HG03378 (cell line): Measurements from ENCODE around the gene NRXN3.

Experiments
- ATAC-seq: cut with Tn5 transposase; IDR thresholded peaks from one replicate; pipeline ENCODE4 v1.9.1; 2021; ENCODE audit warnings: mild to moderate bottlenecking, moderate library complexity; ENCODE audit not compliant: unreplicated experiment

NRXN3 gene

DNA sequence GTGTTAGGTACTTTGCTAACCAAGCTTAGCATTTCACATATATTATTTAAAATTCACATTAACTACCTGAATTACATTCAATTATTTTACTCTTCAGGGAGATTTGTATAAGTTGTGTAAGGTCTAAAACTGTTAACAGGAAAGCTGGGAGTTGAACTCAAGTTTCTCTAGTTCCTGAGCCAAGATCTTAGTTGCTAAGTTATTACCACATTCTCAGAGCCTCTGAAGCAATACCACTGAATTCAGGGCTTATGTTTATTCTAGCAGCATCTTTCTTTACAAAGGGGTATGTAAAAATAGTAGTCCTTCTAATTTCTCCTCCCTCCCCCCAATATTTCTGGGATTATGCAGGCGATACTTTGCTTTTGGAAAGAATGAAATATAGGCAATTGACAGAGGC is 1254.3 kb downstream of the NRXN3 start:
- no peak for ATAC-seq

DNA sequence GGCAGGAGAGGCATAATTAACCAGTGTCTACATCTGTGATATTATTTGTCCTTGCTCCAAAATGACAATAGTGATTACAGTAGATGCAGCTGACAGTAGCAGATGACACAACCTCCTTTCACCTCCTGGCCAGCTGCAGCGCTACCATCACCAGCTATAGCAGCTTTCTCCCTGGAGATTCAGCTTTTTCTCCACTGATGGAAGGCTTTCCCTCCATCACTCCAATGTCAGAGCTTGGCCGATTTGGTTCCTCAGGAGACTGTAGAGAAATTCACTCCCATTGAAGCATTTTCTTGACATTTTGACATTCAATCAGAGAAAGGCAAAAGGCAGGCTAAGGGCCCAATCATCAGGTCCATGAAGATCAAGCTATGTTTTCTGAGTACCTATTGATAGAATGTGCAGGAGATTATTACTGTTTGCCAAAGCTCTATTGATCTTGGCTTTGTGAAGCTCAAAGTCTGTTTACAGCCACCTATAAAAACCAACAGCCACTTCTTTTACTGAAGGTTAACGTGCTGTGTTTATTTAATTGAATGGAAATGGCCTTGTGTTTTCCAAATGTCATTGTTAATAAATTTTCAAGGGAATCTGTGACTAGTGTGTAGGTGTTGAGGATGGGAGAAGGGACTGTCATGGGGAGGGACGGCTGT is 1256.1 kb downstream of the NRXN3 start:
- no peak for ATAC-seq

DNA sequence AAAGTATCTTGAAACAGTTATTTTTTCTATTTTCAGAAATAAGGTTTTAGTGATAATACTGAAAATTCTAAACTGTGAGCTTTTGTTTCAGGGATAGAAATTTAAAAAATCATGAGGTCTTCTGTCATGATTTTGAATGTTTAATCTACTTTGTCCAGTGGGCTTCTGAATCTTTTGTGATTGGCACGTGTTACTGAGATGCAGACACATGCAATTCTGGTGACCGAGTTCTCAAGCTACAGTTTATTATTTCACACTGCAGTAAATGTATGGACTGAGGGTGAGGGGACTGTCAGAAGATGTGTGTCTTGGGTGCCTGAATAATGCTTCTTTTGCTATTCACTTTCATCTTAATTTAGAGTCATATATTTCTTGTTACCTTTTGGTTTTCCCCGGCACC is 1262.5 kb downstream of the NRXN3 start:
- no peak for ATAC-seq

DNA sequence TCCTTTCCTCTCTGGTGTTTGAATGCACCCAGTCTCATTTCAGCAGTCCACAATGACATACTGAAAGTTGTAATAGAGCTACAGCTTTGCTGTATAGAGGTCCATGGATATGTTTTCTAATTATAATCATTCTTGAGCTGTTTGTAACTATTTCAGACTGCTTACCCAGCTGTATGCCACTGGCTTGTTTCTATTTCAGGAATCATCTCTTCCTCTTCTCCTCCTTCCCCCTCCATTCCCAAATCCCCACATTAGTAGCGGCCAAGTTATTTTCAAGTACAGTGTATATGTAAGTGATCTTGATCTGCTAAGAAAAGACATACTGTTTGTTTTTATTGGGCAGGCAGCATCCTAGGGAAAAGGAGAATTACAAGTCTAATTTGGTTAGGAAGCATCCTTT is 1266.2 kb downstream of the NRXN3 start:
- ATAC-seq = no peak

DNA sequence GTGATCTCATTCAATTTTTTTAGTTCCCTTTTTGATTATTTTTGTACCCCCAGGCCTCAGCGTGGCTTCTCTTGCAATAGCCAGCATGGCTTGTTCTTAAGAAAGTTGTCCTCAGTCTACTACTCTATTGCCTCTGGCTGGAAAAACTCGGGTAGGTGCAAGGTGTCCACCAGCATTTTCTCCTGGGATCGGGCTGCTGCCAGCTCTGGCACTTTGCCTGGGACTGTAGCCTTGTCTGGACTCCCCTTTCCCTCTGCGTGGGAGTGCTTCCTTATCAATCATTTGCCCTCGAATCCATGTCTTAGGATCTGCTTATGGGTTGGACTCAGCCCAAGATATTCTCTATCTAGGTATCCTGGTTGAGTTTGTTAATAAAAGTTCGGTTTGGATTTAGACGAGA is 1267.8 kb downstream of the NRXN3 start:
- ATAC-seq = no peak

DNA sequence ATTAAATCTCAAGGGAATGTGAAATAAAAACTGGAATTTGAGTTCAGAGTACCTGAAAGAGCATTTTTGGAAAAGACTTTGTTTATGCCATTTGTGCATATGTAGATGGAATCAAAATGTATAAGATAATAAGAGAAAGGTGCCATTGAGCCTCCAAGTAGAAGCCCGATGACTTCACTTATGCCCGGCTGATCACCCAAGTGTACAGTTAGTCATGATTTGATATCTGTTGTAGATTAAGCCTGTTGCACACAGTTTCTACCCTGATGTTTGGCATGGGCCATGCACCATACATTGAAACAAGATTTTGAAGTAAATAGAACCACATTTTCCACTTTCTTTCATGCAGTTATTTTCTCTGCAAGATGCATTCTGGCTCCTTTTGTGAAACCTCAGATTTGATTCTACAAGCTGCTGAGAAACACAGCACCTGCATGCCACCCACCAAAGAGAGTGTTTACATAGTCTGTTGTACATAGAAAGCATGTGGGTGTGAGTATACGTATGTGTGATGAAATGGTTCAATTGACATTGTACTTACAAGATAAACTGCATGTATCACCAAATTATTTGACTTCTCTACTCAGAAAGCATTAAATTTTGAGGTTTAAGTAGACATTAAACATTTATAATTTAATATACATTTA is 1268.6 kb downstream of the NRXN3 start:
- ATAC-seq = no peak

DNA sequence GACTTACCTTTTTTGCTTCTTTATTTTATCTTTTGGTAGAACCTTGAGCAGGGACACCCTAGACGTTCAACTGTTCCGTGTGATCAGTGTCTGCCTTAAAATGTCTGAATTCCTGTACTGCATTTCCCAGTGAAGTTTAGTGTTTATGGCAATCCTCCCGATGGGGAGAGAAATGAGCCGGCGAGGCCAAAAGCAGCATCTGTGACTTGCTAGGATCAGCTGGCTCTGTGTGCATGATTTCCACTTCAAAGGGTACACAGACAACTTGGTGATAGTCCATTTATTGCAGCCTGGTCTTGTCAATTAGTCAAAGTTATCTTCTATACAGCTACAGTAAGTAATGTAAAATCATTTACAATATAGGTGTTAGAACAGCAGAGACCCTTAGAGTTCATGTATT is 1272.6 kb downstream of the NRXN3 start:
- no peak for ATAC-seq

DNA sequence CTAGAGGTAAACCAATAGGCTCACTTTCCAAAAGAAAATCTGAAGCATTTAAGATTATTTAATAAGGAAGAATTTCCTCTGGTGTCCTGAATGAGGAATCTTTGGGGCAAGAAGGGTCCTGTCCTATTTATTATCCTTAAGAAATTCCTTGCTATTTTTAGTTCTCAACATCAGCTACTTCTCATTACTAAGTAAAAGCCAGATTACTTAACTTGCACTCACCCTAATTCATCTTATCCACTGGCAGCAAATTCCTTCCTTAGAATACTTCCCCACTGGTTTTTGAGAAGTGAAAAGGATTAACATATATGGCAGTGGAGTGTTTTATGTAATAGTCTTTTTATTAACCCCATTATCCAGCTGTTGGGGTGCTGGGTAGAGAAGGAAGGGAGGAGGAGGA is 1273.4 kb downstream of the NRXN3 start:
- no peak for ATAC-seq

DNA sequence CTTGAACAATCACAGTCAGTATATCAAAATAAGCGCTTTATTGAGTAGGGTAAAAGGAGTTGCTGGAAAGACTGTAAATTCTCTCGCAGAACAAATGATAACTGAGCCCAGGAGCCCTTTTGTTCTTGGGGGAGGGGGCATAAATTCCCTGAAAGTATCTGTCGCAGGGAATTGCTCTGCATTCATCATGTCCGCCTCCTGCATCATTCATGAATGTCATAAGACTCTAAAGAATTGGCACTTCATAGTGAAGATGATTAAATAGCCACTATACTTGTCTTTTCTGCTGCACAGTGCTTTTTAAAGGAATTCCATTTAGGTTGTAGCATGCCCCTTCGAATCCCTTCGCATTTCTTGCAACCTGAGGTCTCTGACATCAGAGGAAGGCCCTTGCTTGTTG is 1278.8 kb downstream of the NRXN3 start:
- ATAC-seq = no peak

DNA sequence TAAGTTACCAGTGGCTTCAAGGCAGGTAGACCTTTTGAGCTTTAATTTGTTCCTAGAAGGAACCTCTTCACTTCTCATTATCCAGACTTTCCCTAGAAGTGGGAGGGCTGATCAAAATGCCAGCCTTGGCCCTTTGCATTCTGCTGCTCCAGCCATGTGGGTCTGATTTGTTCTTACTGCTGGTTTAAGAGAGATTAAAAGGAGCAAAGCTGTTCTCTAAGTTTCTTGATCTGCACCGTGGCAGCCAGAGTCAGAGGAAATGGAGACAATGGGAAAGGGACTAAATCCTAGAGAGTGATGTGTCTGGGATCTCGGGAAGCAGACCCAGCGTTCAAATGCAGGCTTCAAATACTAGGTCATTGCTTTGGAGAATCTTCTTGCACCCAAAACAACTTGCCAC is 1281.4 kb downstream of the NRXN3 start:
- ATAC-seq = no peak

DNA sequence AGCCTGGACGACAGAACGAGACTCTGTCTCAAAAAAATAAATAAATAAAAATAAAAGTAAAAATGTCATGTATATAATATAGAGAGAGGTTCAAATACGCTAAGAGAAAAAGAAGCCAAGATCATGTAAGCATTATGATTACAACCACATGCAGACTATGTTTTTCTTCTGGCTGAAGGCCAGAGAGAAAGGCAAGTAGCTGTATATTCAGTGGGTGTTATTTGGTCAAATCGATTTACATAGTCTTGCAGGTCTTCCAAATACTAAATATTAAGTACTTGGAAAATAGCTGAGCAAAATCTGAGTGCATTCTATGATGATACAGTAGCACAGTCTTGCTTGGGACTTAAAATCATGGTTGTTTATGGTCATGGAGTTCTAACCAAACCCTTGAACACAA is 1283.1 kb downstream of the NRXN3 start:
- ATAC-seq = no peak

DNA sequence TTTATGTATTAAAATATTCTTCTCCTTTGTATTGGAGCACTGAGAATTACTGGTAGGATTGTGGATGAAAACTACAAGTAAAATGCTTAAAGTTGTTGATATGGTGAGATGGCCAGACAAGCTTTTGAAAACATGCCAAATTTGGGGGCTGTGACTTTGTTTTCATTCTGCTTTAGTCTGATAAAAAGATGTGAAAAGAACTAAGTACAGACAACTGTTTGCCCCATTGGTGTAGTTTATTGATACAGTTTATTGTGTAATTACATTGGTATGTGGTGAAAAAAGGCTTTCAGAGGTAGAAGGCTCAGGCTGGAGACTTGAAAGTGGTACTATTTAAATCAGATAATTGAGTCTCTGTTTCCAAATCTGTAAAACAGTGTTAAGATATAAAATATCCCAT is 1294.3 kb downstream of the NRXN3 start:
- ATAC-seq = no peak

DNA sequence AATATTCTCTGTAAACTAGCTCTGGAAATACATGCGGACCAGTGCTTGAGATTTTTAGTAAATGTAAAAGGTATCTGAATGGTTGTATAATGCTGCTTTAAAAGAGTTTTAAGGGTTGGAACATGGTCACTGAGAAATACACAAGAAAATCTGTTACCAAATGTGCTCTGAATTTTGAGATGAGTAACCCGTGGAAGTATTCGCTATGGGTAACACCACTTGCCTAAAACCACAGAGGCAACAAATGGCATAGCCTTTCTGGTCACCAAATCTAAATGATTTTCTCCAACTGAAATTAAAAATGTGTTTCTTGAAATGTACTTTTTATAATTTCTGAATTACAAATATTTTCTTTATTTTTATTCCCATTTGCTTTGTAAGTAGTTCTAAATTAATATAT is 1295.5 kb downstream of the NRXN3 start:
- no peak for ATAC-seq

DNA sequence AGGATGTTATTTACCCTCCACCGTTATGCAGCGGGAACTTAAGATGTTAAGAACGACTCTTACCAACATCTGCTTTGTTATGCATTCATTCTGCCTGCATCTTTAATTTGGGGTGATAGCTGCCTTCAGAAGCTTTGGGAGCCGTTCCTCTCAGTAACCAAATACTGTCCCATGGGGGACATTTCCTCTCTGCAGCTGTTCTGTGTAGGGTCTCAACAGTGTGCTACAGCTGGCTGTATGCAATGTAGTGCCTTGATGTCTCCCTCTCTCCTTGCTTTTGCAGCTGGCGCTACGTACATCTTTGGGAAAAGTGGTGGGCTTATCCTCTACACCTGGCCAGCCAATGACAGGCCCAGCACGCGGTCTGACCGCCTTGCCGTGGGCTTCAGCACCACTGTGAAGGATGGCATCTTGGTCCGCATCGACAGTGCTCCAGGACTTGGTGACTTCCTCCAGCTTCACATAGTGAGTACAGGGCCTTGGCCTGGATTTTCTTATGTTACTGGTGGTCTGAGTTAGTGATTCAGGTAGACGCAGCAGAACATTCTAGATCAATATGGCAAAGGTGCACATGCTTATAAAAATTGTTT is 1296.9 kb downstream of the NRXN3 start:
- ATAC-seq = no peak

DNA sequence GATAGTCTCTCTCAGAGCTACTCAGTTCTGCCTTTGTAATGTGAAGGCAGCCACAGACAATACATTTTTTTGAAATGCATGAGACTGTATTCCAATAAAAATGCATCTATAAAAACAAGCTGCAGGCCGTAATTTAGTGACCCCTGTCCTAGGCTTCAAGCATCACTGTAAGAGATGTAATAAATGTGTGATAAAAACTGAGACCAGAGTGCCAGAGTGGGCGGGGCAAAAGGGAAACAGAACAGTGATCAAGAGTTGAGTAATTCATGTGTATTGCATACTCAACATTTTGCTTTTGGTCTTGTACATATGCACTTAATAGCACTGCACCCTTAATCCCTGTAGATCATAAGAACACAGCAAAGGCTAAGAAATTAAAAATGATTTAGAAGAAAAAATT is 1297.7 kb downstream of the NRXN3 start:
- no peak for ATAC-seq

DNA sequence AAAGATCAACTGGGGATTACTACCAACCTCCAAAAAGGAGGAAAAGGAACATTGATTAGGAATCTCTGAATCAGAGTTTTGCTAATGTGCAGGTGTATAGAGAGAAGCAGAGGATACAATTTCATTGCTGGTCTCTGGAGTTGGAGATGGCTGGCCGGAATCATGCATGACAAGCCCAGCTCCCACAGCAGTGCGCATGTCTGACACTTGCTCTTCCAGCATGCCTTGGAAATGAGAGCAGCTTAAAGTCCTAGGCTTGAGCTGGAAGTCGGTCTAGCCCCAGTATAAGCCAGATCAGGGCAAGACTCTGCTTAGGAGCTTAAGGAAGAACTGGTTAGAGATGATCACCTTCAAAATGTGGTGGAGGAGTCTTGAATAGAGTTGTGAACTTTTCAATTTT is 1298.3 kb downstream of the NRXN3 start:
- no peak for ATAC-seq

DNA sequence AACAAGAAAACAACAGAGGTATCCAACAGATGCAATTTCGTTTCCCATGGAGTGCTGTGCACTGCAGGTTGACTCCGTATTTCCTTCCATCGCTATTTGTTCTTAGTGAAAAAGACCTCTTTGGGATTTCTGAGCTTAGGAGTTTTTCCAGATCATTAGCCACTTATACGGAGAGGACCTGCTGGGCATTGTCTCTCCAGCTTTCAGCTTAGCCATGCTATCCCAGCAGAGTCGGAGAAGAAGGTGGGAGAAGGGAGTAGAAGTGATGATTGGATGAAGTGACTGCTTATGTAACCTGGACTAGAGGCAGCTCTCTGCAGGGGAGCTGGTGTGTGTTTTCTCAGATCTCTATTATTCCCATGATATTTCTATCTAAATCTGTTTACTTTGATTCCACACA is 1303.5 kb downstream of the NRXN3 start:
- no peak for ATAC-seq

DNA sequence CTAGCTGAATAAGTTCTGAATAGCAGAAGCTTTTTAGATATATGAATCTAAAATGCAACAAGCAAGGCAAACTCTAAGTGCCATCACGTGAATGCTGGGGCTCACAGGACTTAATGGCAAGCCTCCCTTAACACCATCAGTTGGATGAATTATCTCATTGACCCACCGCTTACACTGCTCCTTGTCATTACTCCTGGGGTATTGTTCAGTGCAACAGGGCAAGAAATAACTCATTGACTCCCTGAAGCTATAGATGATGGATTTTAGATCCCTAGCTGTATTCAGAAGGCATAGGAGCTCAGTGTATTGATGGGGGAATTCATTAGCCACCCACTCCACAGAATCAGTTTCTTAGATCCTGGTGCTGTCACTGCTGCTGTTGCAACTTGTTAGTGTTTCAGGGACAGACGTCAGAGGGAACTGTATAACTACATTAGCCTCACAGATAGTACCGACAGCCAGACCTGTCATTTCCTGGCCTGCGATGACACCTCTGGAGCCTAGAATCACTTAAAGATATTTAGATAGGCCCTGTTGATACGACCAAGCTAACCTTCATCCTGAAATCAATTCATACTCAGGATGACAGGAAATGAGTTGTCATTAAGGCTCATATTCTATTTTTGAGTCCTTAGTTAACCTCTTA is 1305.8 kb downstream of the NRXN3 start:
- ATAC-seq = no peak

DNA sequence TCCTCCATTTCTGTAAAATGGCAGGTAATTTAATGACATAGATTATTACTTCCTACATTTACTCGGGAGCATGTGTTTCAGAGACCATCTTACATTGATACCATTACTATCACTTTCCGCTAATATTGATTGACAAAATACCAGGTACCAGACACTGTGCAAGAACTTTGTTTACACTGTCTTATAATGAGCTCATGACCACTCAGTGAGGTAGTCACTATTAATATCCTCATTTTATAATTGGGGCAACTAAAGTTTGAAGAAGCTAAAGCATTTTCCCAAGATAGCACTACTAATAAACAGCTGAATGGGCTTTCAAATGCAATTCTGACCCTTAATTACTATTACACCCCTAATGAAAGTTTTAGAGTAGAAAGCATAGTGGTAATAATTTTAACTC is 1306.4 kb downstream of the NRXN3 start:
- ATAC-seq = no peak

DNA sequence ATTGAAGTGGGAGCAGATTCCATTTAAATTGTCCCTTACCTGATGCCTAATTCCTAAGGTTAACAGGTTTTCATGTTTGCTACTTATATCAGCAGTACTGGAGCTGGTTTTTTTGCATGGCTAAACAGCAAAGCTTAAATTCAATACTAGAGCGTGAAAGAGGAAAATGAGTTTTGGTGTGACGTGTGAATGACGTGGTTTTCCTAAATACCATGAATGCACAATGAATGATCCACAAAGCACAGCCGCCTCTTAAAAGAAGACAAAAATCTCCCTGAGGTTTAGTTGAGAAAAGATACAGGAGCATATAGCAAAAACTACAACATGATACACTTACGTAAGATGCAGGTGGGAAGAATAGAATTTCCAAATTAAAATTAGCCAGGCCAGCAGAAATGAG is 1310.0 kb downstream of the NRXN3 start:
- no peak for ATAC-seq

DNA sequence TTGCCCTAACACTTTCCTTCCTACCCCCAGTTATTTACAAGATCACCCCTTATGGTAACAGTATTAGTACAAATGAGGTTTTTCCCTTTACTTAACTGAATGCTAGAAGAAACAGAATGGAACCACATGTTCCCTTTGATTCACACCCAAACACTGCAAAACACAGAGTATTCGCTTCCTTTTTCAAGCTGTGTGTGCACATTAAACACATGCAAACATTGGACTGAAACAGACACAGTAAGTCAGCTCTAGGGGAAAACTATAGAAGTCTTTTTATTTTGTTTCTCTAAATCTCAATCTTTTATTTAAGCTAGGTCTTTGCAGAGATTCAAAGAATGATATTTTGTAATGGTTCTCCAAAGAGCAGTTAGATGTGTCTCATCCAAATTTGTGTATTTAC is 1312.7 kb downstream of the NRXN3 start:
- ATAC-seq = no peak
